Measurements from ENCODE around the gene RBM42. TPM values are rescaled to one million over a fixed set of nuclear protein-coding genes. Genes with fewer than 3 reads are reported as not detected.

Gene RBM42
- total and polyA plus RNA-seq, 9 of the 15 experiments (the other 6 are each of a cell fraction or from before 2014, with no cell fraction given) = 5.7 to 149 (median 32.4) TPM

GRCh38 chr19:35643255-35644205 lies 14.7 kb downstream of the RBM42 start (continued):
- TF ChIP-seq YY1 (IDR thresholded peaks at IDR 0.05; ENCODE audit: borderline replicate concordance in 1 of 3, control insufficient read depth in 1 of 3, extremely low read depth in 1 of 3, insufficient read depth in 3 of 3, insufficient read length in 1 of 3, insufficient replicate concordance in 2 of 3, low read depth in 1 of 3, low read length in 2 of 3) (peak in 2 of 3 experiments; percentile 65 to 67), NFIC (IDR thresholded peaks at IDR 0.05) (peak; percentile 67), PTBP1 (IDR thresholded peaks at IDR 0.05; ENCODE audit: low read depth, low read length) (0 out of 2 replicates have a peak, but pooled peaks have one; percentile 43), ZNF639 (CRISPR knock-in tag; conservative IDR thresholded peaks at IDR 0.05 in 1 of 2, IDR thresholded peaks at IDR 0.05 in 1 of 2) (peak in 1 of 2 experiments; percentile 64; a peak in 1 of 4 replicates), GABPA (tag; conservative IDR thresholded peaks at IDR 0.05; ENCODE audit: low read depth) (no peak), SOX6 (IDR thresholded peaks at IDR 0.05) (peak; percentile 46; the same call in 1 of the 2 replicates), POLR2AphosphoS2 (IDR thresholded peaks at IDR 0.05; ENCODE audit: low read length) (peak; percentile 52; the same call in 1 of the 2 replicates), KLF13 (tag; IDR thresholded peaks at IDR 0.05; ENCODE audit: borderline replicate concordance, low read depth) (peak; percentile 87), NFRKB (IDR thresholded peaks at IDR 0.05; ENCODE audit: low read depth) (no peak), ZNF224 (CRISPR knock-in tag; IDR thresholded peaks at IDR 0.05) (peak; percentile 95), GATAD2A (IDR thresholded peaks at IDR 0.05) (0 out of 2 replicates have a peak, but pooled peaks have one; percentile 68), RFX5 (IDR thresholded peaks at IDR 0.05; ENCODE audit: low read depth, low read length) (no peak), ZNF3 (CRISPR knock-in tag; IDR thresholded peaks at IDR 0.05) (no peak), CC2D1A (IDR thresholded peaks at IDR 0.05) (no peak), ZC3H4 (CRISPR knock-in tag; IDR thresholded peaks at IDR 0.05; ENCODE audit: borderline replicate concordance) (no peak), SIN3B (IDR thresholded peaks at IDR 0.05; ENCODE audit: low read depth) (peak; percentile 59)
- TF ChIP-seq, protein P1, sequence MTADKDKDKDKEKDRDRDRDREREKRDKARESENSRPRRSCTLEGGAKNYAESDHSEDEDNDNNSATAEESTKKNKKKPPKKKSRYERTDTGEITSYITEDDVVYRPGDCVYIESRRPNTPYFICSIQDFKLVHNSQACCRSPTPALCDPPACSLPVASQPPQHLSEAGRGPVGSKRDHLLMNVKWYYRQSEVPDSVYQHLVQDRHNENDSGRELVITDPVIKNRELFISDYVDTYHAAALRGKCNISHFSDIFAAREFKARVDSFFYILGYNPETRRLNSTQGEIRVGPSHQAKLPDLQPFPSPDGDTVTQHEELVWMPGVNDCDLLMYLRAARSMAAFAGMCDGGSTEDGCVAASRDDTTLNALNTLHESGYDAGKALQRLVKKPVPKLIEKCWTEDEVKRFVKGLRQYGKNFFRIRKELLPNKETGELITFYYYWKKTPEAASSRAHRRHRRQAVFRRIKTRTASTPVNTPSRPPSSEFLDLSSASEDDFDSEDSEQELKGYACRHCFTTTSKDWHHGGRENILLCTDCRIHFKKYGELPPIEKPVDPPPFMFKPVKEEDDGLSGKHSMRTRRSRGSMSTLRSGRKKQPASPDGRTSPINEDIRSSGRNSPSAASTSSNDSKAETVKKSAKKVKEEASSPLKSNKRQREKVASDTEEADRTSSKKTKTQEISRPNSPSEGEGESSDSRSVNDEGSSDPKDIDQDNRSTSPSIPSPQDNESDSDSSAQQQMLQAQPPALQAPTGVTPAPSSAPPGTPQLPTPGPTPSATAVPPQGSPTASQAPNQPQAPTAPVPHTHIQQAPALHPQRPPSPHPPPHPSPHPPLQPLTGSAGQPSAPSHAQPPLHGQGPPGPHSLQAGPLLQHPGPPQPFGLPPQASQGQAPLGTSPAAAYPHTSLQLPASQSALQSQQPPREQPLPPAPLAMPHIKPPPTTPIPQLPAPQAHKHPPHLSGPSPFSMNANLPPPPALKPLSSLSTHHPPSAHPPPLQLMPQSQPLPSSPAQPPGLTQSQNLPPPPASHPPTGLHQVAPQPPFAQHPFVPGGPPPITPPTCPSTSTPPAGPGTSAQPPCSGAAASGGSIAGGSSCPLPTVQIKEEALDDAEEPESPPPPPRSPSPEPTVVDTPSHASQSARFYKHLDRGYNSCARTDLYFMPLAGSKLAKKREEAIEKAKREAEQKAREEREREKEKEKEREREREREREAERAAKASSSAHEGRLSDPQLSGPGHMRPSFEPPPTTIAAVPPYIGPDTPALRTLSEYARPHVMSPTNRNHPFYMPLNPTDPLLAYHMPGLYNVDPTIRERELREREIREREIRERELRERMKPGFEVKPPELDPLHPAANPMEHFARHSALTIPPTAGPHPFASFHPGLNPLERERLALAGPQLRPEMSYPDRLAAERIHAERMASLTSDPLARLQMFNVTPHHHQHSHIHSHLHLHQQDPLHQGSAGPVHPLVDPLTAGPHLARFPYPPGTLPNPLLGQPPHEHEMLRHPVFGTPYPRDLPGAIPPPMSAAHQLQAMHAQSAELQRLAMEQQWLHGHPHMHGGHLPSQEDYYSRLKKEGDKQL (CRISPR knock-in tag; IDR thresholded peaks at IDR 0.05; ENCODE audit: borderline replicate concordance) = peak; percentile 95; the same call in 1 of the 2 replicates
- TF ChIP-seq, protein P2, sequence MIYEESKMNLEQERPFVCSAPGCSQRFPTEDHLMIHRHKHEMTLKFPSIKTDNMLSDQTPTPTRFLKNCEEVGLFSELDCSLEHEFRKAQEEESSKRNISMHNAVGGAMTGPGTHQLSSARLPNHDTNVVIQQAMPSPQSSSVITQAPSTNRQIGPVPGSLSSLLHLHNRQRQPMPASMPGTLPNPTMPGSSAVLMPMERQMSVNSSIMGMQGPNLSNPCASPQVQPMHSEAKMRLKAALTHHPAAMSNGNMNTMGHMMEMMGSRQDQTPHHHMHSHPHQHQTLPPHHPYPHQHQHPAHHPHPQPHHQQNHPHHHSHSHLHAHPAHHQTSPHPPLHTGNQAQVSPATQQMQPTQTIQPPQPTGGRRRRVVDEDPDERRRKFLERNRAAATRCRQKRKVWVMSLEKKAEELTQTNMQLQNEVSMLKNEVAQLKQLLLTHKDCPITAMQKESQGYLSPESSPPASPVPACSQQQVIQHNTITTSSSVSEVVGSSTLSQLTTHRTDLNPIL (CRISPR knock-in tag; IDR thresholded peaks at IDR 0.05) = no peak

Measured in K562 (cell line).